Ovary (tissue), 9 donors: ENCODE data around the gene GGA3. TPM values are rescaled to one million over a fixed set of nuclear protein-coding genes. Genes with fewer than 3 reads are reported as not detected.

ENCODE experiments used
- DNase-seq, 5 donors: peaks; one replicate each; pipeline ENCODE4 v3.0.0-alpha.2; 2019 to 2020
- H3K27ac ChIP-seq, 2 donors: fragments of 200-600 bp; one replicate each; pipeline versions ENCODE4 v1.5.1 to v1.8.0; 2019 to 2022
- H3K27me3 ChIP-seq: fragments of 200-600 bp; one replicate; pipeline ENCODE4 v1.8.0; 2022
- H3K36me3 ChIP-seq: fragments of 200-600 bp; sonication (generic); one replicate; pipeline ENCODE4 v1.5.1; 2019
- H3K4me1 ChIP-seq: one replicate; pipeline ENCODE4 v1.8.1; 2013; ENCODE audit warnings: mild to moderate bottlenecking, moderate library complexity; ENCODE audit not compliant: insufficient read depth
- H3K4me3 ChIP-seq: fragments of 200-600 bp; sonication (generic); one replicate; pipeline ENCODE4 v1.5.1; 2017
- H3K9me3 ChIP-seq, 2 donors: fragments of 200-600 bp in 1 of 2; sonication (generic) in 1 of 2; one replicate each; pipeline versions ENCODE4 v1.5.1 to v1.8.1; 2013 to 2019; ENCODE audit warnings: mild to moderate bottlenecking in 1 of 2, moderate library complexity in 1 of 2
- EP300 ChIP-seq: sonication (generic); formaldehyde crosslinking; IDR thresholded peaks from one replicate; pipeline ENCODE4 v1.6.1; 2017; ENCODE audit warnings: antibody characterized with exemption
- POLR2A ChIP-seq: fragments of 450-650 bp; IDR thresholded peaks from one replicate; pipeline ENCODE4 v1.6.1; 2017; ENCODE audit warnings: antibody characterized with exemption, mild to moderate bottlenecking, moderate library complexity
- WGBS, 3 donors: extraction: QIAGEN DNeasy Blood & Tissue Kit in 1 of 3; methylation state at CpG; one replicate each; pipeline versions ENCODE4 v1.1.5 to v1.1.7; 2013 to 2017; 5-methylcytosine and 5-hydroxymethylcytosine counted together
- intact Hi-C, 4 donors: fragments of 100-400 bp; cut with DNase I; formaldehyde crosslinking; loops; one replicate each; pipeline versions ENCODE4 v1.11.0 to v1.15.1; 2022 to 2023
- polyA plus RNA-seq, 2 donors: library from polyadenylated mRNA; stranded (reverse); fragments of 200-250 nt in 1 of 2; fragments of 350-450 nt in 1 of 2; fragmentation: Illumina TruSeq in 1 of 2; extraction: RNeasy Lipid Tissue Mini Kit (QIAGEN cat#74804) in 1 of 2; gene quantifications; one replicate each; pipeline ENCODE4 v1.2.3, GENCODE V29; 2013 to 2014
- total RNA-seq, 7 donors: library from RNA; depleted of rRNA in 2 of 7; stranded (reverse); fragments of >200 nt in 2 of 7; fragmentation: NEBNext Ultra II Directional in 3 of 7; extraction: Animal tissue kit (Norgen Biotek cat#: 25700) in 3 of 7; gene quantifications; one replicate each; pipeline versions ENCODE4 v1.1.0 to v1.2.4, GENCODE V29; 2016 to 2023
- TF ChIP-seq, protein P1 (sequence below), 3 donors: fragments of 450-650 bp in 2 of 3; fragments of 200-600 bp in 1 of 3; IDR thresholded peaks; one replicate each; pipeline versions ENCODE4 v1.5.1 to v1.8.0; 2016 to 2022; ENCODE audit warnings: antibody characterized with exemption in 3 of 3, mild to moderate bottlenecking in 1 of 3
- donor health status: DM: no; HTN: no; CAD: no; lungs with moderate emphysema.
- donor health status: DM: no; HTN: no; CAD: no.
- donor health status: Bipolar disorder and iron deficiency.
- donor health status: DM: yes; HTN: yes; CAD: no.
- donor health status: DM: no; HTN: no; CAD: no.
- donor health status: DM: yes; HTN: yes; CAD: no.

The GGA3 gene
- total and polyA plus RNA-seq, 9 donors, result 18.2 to 48.9 (median 38.3) TPM

DNA sequence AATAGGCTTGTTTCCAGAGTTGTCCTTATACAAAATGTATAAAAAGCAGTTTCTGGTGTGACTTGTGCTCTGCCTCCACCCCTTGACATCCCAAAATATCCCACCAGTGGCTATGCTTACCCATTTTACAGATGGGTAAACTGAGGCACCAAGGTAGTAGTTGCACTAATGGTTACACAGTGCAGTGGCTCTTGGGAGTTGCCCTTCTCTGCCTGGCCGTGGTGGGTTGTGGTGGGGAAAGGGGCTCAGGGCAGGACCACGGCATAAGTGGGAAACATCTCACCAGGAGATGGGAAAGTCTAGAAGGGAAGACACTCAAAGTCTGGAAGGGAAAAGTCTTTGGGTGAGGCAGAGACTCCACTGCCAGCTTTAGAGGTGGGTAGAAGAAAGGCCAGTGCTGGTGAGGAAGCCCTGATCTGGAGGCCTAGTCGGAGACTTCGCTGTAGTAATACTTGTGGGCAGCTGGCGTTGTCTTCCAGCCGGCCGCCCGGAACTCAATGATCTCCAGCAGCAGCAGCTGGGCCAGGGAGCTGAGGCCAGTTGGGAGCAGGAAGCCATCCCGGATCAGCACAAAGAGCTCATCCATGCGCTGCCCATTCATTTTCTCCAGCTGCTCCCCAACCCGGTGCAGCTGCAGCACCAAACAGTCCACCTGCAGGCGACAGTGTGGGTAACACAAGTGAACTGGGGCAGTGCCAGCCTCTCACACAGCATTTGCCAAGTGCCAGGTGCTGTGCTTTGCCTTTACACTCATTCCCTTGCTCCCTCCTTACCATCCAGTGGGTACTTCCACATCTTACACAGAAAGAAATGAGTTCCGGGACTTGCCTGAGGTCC is 5.1 kb upstream of the GGA3 start:
- H3K36me3 ChIP-seq, result no peaks in the 10 kb centered on the region
- WGBS, 3 donors, result 74 to 75% (median 75%) methylated on average over 13 of the region's 13 CpGs
- TF ChIP-seq POLR2A (no peak), EP300 (no peak)
- no peak overlapping the region for H3K4me3 ChIP-seq
- no peaks in the 10 kb centered on the region for H3K9me3 ChIP-seq
- peaks cover 3% of the 10 kb centered on the region for H3K4me1 ChIP-seq
- intact Hi-C loops, result no loop called here
- no peaks in the 10 kb centered on the region for H3K27me3 ChIP-seq
- no peak overlapping the region for H3K27ac ChIP-seq
- no peak for DNase-seq

DNA sequence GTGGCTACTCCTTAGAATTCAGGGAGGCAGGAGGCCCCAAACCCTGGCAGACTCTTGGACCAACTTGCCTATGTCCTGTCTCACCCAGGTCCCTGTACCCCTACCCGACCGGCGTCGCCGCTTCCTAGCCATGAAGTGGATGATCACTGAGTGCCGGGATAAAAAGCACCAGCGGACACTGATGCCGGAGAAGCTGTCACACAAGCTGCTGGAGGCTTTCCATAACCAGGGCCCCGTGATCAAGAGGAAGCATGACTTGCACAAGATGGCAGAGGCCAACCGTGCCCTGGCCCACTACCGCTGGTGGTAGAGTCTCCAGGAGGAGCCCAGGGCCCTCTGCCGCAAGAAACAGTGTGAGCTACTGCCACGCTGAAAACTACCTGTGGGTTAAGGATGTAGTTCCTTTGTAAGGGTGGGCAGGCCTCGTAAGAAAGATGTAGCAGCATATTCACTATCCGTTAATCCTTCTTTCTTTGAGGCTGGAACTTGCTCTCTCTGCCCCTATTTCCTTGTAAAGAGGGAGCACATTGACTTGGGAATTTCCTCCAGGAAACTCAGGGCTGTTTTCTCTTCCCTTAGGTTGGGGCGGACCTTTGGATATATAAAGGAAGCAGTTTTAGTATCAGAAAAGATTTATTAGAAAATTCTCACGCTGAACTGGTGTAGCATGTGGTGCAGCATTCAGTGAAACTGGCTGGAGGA is 4.4 kb upstream of the GGA3 start:
- no peaks in the 10 kb centered on the region for H3K27me3 ChIP-seq
- DNase-seq, result no peak
- no peak overlapping the region for H3K4me3 ChIP-seq
- H3K9me3 ChIP-seq, result no peaks in the 10 kb centered on the region
- 85 to 88% (median 88%) methylated on average over 17 of the region's 17 CpGs for WGBS, 3 donors
- intact Hi-C loops, result no loop called here
- H3K27ac ChIP-seq, result no peak overlapping the region
- H3K4me1 ChIP-seq, result peaks cover 3% of the 10 kb centered on the region
- H3K36me3 ChIP-seq, result no peaks in the 10 kb centered on the region
- no peak for TF ChIP-seq POLR2A
- TF ChIP-seq, protein P1, sequence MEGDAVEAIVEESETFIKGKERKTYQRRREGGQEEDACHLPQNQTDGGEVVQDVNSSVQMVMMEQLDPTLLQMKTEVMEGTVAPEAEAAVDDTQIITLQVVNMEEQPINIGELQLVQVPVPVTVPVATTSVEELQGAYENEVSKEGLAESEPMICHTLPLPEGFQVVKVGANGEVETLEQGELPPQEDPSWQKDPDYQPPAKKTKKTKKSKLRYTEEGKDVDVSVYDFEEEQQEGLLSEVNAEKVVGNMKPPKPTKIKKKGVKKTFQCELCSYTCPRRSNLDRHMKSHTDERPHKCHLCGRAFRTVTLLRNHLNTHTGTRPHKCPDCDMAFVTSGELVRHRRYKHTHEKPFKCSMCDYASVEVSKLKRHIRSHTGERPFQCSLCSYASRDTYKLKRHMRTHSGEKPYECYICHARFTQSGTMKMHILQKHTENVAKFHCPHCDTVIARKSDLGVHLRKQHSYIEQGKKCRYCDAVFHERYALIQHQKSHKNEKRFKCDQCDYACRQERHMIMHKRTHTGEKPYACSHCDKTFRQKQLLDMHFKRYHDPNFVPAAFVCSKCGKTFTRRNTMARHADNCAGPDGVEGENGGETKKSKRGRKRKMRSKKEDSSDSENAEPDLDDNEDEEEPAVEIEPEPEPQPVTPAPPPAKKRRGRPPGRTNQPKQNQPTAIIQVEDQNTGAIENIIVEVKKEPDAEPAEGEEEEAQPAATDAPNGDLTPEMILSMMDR (IDR thresholded peaks at IDR 0.05), result no peak
- no peak for TF ChIP-seq EP300

DNA sequence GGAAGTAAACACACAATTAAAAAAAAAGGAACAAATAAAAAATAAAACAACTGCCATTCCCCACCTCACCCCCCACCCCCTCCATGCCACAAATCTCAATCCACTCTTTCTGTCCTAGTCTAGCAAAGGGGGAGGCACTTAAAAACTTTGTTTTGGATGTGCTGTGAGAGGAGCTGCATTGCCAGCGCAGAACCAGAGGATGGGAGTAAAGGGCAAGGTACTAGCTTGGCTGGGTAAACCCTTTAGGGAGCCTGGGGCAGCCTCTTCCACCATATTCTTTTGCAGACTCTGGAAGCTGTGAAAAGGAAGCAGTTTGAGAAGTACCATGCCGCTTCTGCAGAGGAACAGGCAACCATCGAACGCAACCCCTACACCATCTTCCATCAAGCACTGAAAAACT is 1.6 kb upstream of the GGA3 start:
- no peak overlapping the region for H3K27ac ChIP-seq
- H3K4me1 ChIP-seq, result peaks cover 6% of the 10 kb centered on the region
- DNase-seq, result no peak
- H3K27me3 ChIP-seq, result no peaks in the 10 kb centered on the region
- intact Hi-C loops, result no loop called here
- H3K4me3 ChIP-seq, result no peak overlapping the region
- TF ChIP-seq POLR2A (no peak), EP300 (no peak)
- TF ChIP-seq, protein P1 (IDR thresholded peaks at IDR 0.05), result no peak
- WGBS, 3 donors, result 92 to 95% (median 95%) methylated on average over 4 of the region's 4 CpGs
- H3K36me3 ChIP-seq, result no peaks in the 10 kb centered on the region
- no peaks in the 10 kb centered on the region for H3K9me3 ChIP-seq

DNA sequence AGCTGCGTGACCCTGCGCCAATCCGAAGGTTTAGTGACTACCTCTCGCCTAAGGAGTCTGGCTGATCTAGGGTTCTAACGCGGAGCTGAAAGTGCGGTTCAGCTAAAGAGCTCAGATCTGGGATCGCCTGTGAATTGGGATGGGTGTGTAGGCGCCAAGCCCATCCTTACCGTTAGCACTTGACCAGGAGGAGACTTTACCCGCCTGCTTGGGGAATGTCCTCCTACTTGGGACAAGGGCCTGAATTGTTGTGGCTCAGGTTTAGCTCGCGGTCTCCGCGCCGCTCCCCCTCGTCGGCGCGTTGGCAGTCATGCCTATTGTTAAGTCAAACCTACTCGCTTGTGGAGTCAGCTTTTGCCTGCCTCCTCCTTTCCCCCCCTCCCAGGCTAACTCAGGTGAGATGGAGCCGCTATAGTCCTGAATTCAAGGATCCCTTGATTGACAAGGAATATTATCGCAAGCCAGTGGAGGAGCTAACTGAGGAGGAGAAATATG is 753 bp upstream of the GGA3 start:
- no peaks in the 10 kb centered on the region for H3K36me3 ChIP-seq
- no peak for DNase-seq
- H3K4me1 ChIP-seq, result peaks cover 6% of the 10 kb centered on the region
- TF ChIP-seq, protein P1 (IDR thresholded peaks at IDR 0.05), result no peak
- no peak for TF ChIP-seq EP300
- TF ChIP-seq POLR2A, result no peak
- intact Hi-C loops, result no loop called here
- no peaks in the 10 kb centered on the region for H3K27me3 ChIP-seq
- peak overlapping the region; percentile 91 for H3K4me3 ChIP-seq
- peak overlapping the region; percentile 94 to 98 for H3K27ac ChIP-seq
- no peaks in the 10 kb centered on the region for H3K9me3 ChIP-seq
- 1 to 2% (median 1%) methylated on average over 23 of the region's 23 CpGs for WGBS, 3 donors
